ENCODE measurements around the gene MAB21L4. TPM values are rescaled to one million over a fixed set of nuclear protein-coding genes. Genes with fewer than 3 reads are reported as not detected.

The MAB21L4 gene
- total and polyA plus RNA-seq, 11 donors: 0.10 to 0.75 TPM; not detected in 9

DNA sequence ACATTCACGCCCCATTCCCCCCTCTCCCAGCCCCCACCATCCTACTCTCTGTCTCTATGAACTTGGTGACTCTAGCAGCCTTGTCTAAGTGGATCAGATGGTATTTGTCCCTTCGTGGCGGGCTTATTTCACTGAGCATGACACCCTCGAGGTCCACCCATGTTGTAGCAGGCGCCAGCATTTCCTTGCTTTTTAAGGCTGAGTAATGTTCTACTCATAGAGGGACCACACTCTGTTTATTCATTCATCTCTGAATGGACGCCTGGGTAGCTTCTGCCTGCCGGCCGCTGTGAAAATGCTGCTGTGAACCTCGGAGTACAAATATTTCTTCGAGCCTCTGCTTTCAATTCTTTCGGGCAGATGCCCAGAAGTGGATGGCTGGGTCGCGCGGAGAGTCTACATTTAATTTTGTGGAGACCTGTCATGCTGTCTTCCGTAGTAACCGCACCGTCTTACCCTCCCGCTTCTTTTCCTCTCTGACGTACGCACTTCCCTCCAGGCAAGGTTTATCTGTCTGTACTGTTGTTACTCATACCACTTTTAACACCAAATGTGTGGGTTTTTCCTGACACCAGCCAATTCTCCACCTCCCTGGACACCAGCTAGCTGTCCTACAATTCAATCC, 15.8 kb upstream of the MAB21L4 start:
- intact Hi-C loops (cut with DNase I): loop anchor here in 3 of 10 donors (5.0 to 10.0 kb wide), 2 partner anchors 81 to 83 kb away; partner anchors contain the start of gene SNED1 (in 2 of the 3)
- peaks cover 0 to 26% (median 14%) of the 10 kb centered on the region in 9 donors for H3K27me3 ChIP-seq
- ATAC-seq: no peak

DNA sequence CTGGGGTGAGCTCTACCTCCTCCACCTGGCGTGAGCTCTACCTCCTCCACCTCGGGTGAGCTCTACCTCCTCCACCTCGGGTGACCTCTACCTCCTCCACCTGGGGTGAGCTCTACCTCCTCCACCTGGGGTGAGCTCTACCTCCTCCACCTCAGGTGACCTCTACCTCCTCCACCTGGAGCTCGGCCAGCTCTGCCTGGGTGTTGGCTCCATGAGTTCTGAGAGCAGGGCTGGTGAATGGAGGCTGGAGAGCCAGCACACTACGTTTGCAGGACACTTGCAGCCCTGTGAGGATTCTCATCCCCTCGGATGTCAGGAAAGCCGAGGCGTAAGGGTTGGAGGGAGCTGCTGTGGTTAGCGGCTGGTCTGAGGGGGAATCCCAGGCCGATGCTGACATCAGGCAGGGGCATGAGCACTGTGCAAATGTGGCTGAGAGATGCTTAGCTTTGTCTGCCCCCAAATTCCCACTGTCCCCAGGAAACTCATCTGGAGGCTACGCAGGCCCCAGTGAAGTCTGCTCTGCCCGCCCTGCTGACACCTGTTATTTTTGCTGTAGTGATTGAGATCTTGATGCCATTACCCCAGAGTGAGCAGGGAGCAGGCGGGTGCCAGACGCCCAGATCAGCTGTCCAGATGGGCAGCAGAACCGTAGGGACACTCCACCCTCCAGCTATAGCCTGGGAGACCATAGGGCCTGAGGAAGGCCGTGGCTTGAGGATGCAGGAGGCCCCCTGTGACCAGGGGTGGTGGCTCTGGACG, 13.4 kb upstream of the MAB21L4 start:
- TF ChIP-seq POLR2A (IDR thresholded peaks at IDR 0.05): no peak
- TF ChIP-seq, protein P1, sequence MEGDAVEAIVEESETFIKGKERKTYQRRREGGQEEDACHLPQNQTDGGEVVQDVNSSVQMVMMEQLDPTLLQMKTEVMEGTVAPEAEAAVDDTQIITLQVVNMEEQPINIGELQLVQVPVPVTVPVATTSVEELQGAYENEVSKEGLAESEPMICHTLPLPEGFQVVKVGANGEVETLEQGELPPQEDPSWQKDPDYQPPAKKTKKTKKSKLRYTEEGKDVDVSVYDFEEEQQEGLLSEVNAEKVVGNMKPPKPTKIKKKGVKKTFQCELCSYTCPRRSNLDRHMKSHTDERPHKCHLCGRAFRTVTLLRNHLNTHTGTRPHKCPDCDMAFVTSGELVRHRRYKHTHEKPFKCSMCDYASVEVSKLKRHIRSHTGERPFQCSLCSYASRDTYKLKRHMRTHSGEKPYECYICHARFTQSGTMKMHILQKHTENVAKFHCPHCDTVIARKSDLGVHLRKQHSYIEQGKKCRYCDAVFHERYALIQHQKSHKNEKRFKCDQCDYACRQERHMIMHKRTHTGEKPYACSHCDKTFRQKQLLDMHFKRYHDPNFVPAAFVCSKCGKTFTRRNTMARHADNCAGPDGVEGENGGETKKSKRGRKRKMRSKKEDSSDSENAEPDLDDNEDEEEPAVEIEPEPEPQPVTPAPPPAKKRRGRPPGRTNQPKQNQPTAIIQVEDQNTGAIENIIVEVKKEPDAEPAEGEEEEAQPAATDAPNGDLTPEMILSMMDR (IDR thresholded peaks at IDR 0.05): no peak
- H3K4me1 ChIP-seq: peaks cover 0 to 19% (median 11%) of the 10 kb centered on the region in 12 donors
- no peak overlapping the region for H3K27ac ChIP-seq
- peaks cover 0 to 5% (median 0%) of the 10 kb centered on the region in 9 donors for H3K27me3 ChIP-seq
- H3K9me3 ChIP-seq: no peaks in the 10 kb centered on the region
- DNase-seq (no peak), ATAC-seq (no peak)
- no peak overlapping the region for H3K4me3 ChIP-seq
- no peaks in the 10 kb centered on the region for H3K36me3 ChIP-seq
- 71 to 81% (median 76%) methylated on average over 10 to 17 of the region's 17 CpGs for WGBS, 4 donors
- intact Hi-C loops (cut with DNase I): no loop called here

More for the DNA sequence above, 15.8 kb upstream of the MAB21L4 start:
- WGBS, 4 donors: 79 to 87% (median 82%) methylated on average over 19 to 20 of the region's 20 CpGs
- Histone ChIP-seq H3K27ac (no peak overlapping the region), H3K36me3 (no peaks in the 10 kb centered on the region), H3K9me3 (no peaks in the 10 kb centered on the region), H3K4me3 (no peak overlapping the region), H3K4me1 (peaks cover 3 to 37% (median 20%) of the 10 kb centered on the region in 12 donors)
- DNase-seq: no peak
- TF ChIP-seq, protein P1 (IDR thresholded peaks at IDR 0.05): no peak
- no peak for TF ChIP-seq POLR2A (IDR thresholded peaks at IDR 0.05)

DNA sequence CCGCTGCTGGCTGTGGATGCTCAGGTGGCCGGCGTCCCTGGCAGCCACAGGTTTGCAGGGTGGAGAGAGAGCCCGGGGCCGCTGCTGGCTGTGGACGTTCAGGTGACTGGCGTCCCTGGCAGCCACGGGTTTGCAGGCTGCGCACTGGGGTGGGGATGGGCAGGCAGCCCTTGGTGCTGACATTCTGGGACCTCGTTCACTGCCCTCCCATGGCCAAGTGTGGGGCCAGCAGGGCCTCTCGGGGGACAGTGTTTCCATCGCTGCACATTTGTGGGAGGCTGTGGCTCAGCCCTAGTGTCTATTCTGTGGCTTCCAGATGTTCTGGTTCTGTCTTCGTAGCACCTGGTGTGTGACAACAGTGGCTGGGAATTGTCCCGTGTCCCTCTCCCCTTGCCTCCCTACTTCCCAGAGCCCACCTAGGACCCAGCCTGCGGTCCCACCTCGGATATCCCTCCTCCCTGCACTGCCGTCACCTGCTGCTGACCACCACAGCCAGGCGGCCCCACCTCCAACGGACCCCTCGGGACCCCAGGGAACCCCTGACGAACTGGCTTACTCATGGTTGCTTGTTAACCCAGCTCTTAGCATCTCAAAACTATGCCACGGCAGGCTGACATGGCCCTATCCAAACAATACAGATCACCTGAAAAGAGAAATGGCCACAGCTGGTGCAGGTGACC, 11.1 kb upstream of the MAB21L4 start:
- peak in 1 of 5 donors; percentile 17 for DNase-seq
- Histone ChIP-seq H3K36me3 (no peaks in the 10 kb centered on the region), H3K4me3 (no peak overlapping the region), H3K4me1 (peaks cover 0 to 7% (median 0%) of the 10 kb centered on the region in 12 donors), H3K9me3 (no peaks in the 10 kb centered on the region), H3K27me3 (no peaks in the 10 kb centered on the region), H3K27ac (no peak overlapping the region)
- no peak for ATAC-seq
- TF ChIP-seq, protein P1 (IDR thresholded peaks at IDR 0.05): no peak
- no peak for TF ChIP-seq POLR2A (IDR thresholded peaks at IDR 0.05)
- intact Hi-C loops (cut with DNase I): no loop called here
- WGBS, 4 donors: 69 to 77% (median 71%) methylated on average over 14 to 22 of the region's 22 CpGs
